ENCODE data around the gene CA10. TPM values are rescaled to one million over a fixed set of nuclear protein-coding genes. Genes with fewer than 3 reads are reported as not detected.

The CA10 gene
- total RNA-seq, 1 experiment from 2014 or later, result 0.46 TPM

DNA sequence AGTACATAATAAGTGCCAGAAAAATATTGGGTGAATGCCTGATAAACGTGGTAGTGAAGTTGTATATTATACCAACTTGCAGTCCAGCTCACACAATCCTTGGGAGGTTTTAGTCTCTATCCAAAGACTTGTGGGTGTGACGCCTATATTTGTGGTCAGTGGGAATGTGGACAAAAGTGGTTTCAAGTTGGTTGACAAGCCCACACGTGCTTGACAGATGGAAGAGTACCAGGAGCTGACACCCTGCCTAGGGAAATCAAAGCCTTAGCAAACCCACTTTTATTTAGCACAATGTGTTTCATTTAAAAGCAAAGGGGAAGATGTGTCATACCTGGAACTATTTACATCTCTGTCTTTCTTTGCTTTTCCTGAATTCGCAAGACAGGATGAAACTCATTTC is 79.0 kb downstream of the CA10 start:
- H3K23ac ChIP-seq (ENCODE audit: insufficient read length, low read depth, low read length), result no peak overlapping the region
- H2BK120ac ChIP-seq (ENCODE audit: low read depth, low read length, poor library complexity, severe bottlenecking), result no peak overlapping the region
- no peak overlapping the region for H3K4me2 ChIP-seq (ENCODE audit: insufficient read depth, insufficient read length, low read length)
- H2BK20ac ChIP-seq (ENCODE audit: low read depth, low read length, poor library complexity, severe bottlenecking), result no peak overlapping the region
- no peak overlapping the region for H2BK5ac ChIP-seq (ENCODE audit: insufficient read length, low read length)
- no peak overlapping the region for H3K14ac ChIP-seq (ENCODE audit: insufficient read depth, low read length)
- Mint-ChIP-seq H3K4me1 (no peaks in the 10 kb centered on the region), H3K4me3 (no peak overlapping the region), H3K9me3 (no peaks in the 10 kb centered on the region; a peak in 1 of 5 replicates), H3K27me3 (ENCODE audit: low read depth) (no peaks in the 10 kb centered on the region), H3K36me3 (ENCODE audit: insufficient read depth in 1 of 3, low read depth in 3 of 3) (no peaks in the 10 kb centered on the region), H3K27ac (no peak overlapping the region)
- H4K8ac ChIP-seq (replicated peaks; ENCODE audit: insufficient read length, low read depth, low read length), result no peak overlapping the region
- no peak overlapping the region for H2AK5ac ChIP-seq (ENCODE audit: insufficient read length, low read length)
- DNase-seq, result no peak
- no peaks in the 10 kb centered on the region for H3K9me3 ChIP-seq (ENCODE audit: control insufficient read depth, low read depth, low read length)
- no peak overlapping the region for H3K27ac ChIP-seq (ENCODE audit: insufficient read length, low read depth, low read length)
- no peak overlapping the region for H2AFZ ChIP-seq (ENCODE audit: low read length)
- H3K4me1 ChIP-seq (ENCODE audit: insufficient read depth, low read length), result no peaks in the 10 kb centered on the region
- no peak overlapping the region for H2BK15ac ChIP-seq (ENCODE audit: low read depth, low read length)
- whole genome bisulfite sequencing (ENCODE audit: extremely low coverage, insufficient read length, low lambda C conversion rate), result no CpG with 5 or more reads among the region's 4 CpGs
- no peak overlapping the region for H3K9ac ChIP-seq (ENCODE audit: extremely low read depth, insufficient read length, low read length)
- H4K20me1 ChIP-seq (ENCODE audit: control insufficient read depth, insufficient read depth, insufficient read length), result no peaks in the 10 kb centered on the region
- no peak overlapping the region for H4K91ac ChIP-seq (ENCODE audit: insufficient read length, low read depth, low read length)
- H3K27me3 ChIP-seq (ENCODE audit: insufficient read depth, low read length), result no peaks in the 10 kb centered on the region
- H3K79me2 ChIP-seq (ENCODE audit: insufficient read depth, low read length), result no peaks in the 10 kb centered on the region
- H3K79me1 ChIP-seq (ENCODE audit: insufficient read depth, low read depth, low read length, poor library complexity, severe bottlenecking), result no peaks in the 10 kb centered on the region
- H4K5ac ChIP-seq (ENCODE audit: insufficient read length, low read depth, low read length), result no peak overlapping the region
- no peaks in the 10 kb centered on the region for H3K23me2 ChIP-seq (ENCODE audit: insufficient read length, low read depth, low read length, poor library complexity, severe bottlenecking)
- H3K4ac ChIP-seq (ENCODE audit: low read depth, low read length), result no peak overlapping the region
- no peak overlapping the region for H2BK12ac ChIP-seq (ENCODE audit: insufficient read length, low read depth, low read length)
- no peak for TF ChIP-seq CTCF (conservative IDR thresholded peaks at IDR 0.05)
- H3K56ac ChIP-seq (ENCODE audit: insufficient read length, low read depth, low read length), result no peak overlapping the region
- H3K18ac ChIP-seq (ENCODE audit: insufficient read length, low read depth, low read length), result no peak overlapping the region
- no peak overlapping the region for H3T11ph ChIP-seq (ENCODE audit: low read length)

Data from H9 (cell line).